ENCODE measurements around the gene ABCC1.
A peak's percentile ranks its signal among the peaks of the same experiment; 100 is the strongest.

The ABCC1 gene

GRCh38 chr16:15974057-15974456 is 24.6 kb downstream of the ABCC1 start:
- TF ChIP-seq CTCF (conservative IDR thresholded peaks at IDR 0.05; ENCODE audit: control insufficient read depth, insufficient read depth, low read depth, low read length) = no peak
- no peak for DNase-seq (ENCODE audit: low read depth)
- no peak overlapping the region for H3K4me3 ChIP-seq (ENCODE audit: control insufficient read depth, low read depth, low read length)

- H3K4me3 ChIP-seq (ENCODE audit: control insufficient read depth, low read depth, low read length) = no peak overlapping the region
- no peak for DNase-seq (ENCODE audit: low read depth)
- no peak for TF ChIP-seq CTCF (conservative IDR thresholded peaks at IDR 0.05; ENCODE audit: control insufficient read depth, insufficient read depth, low read depth, low read length)
Measured at GRCh38 chr16:15975172-15975571, 25.8 kb downstream of the ABCC1 start.

- no peak for TF ChIP-seq CTCF (conservative IDR thresholded peaks at IDR 0.05; ENCODE audit: control insufficient read depth, insufficient read depth, low read depth, low read length)
- no peak overlapping the region for H3K4me3 ChIP-seq (ENCODE audit: control insufficient read depth, low read depth, low read length)
- peak; percentile 55 for DNase-seq (ENCODE audit: low read depth)
Measured at GRCh38 chr16:15976225-15976812, 26.9 kb downstream of the ABCC1 start.

- H3K4me3 ChIP-seq (ENCODE audit: control insufficient read depth, low read depth, low read length) = no peak overlapping the region
- peak; percentile 85 for DNase-seq (ENCODE audit: low read depth)
- TF ChIP-seq CTCF (conservative IDR thresholded peaks at IDR 0.05; ENCODE audit: control insufficient read depth, insufficient read depth, low read depth, low read length) = no peak
Measured at GRCh38 chr16:15976929-15977637, 27.7 kb downstream of the ABCC1 start.

- no peak overlapping the region for H3K4me3 ChIP-seq (ENCODE audit: control insufficient read depth, low read depth, low read length)
- DNase-seq (ENCODE audit: low read depth) = no peak
Measured at GRCh38 chr16:15979801-15980200, 30.4 kb downstream of the ABCC1 start.

GRCh38 chr16:15980329-15980728 is 30.9 kb downstream of the ABCC1 start:
- DNase-seq (ENCODE audit: low read depth) = no peak
- TF ChIP-seq CTCF (conservative IDR thresholded peaks at IDR 0.05; ENCODE audit: control insufficient read depth, insufficient read depth, low read depth, low read length) = no peak
- H3K4me3 ChIP-seq (ENCODE audit: control insufficient read depth, low read depth, low read length) = no peak overlapping the region

More at GRCh38 chr16:15979801-15980200, 30.4 kb downstream of the ABCC1 start:
- no peak for TF ChIP-seq CTCF (conservative IDR thresholded peaks at IDR 0.05; ENCODE audit: control insufficient read depth, insufficient read depth, low read depth, low read length)
